Keratinocyte (primary cell): Measurements from ENCODE around the gene SPHK1.

Experiments
- EZH2 ChIP-seq: IDR thresholded peaks from one replicate; pipeline ENCODE4 v1.6.1; 2012; ENCODE audit warnings: inconsistent platforms, mild to moderate bottlenecking, low read length, moderate library complexity
- TF ChIP-seq, protein P1 (sequence below), 3 experiments: IDR thresholded peaks in 1 of 3; conservative IDR thresholded peaks in 1 of 3; optimal IDR thresholded peaks in 1 of 3; 2 replicates in 2 of 3; 3 replicates in 1 of 3; pipeline versions ENCODE3 to v1.5.1; 2011; ENCODE audit warnings: low read length in 3 of 3, mild to moderate bottlenecking in 3 of 3, moderate library complexity in 2 of 3, control low read depth in 1 of 3, inconsistent platforms in 1 of 3; ENCODE audit not compliant: insufficient read depth in 2 of 3; ENCODE audit errors: extremely low read depth in 1 of 3

DNA sequence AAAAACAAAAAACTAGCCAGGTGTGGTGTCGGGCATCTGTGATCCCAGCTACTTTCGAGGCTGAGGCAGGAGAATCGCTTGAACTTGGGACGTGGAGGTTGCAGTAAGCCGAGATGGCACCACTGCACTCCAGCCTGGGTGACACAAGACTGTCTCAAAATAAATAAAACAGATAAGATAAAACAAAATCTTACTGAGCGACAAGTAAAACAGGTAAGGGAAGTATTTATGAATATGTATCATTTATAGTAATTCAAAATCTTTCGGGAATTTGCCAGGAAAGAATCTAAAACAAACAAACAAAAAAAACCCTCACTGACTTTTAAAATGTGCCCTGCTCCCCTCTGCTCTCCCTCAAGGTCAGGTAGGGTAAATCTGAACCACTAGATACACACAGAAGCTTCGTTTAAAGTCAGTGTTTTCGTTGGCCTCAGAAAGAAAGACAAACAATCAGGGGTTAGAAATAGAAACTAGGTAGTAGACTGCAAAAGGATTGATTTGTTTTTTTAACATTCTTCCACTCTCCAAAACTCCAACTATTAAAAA, 32.8 kb upstream of the SPHK1 start:
- TF ChIP-seq, protein P1, sequence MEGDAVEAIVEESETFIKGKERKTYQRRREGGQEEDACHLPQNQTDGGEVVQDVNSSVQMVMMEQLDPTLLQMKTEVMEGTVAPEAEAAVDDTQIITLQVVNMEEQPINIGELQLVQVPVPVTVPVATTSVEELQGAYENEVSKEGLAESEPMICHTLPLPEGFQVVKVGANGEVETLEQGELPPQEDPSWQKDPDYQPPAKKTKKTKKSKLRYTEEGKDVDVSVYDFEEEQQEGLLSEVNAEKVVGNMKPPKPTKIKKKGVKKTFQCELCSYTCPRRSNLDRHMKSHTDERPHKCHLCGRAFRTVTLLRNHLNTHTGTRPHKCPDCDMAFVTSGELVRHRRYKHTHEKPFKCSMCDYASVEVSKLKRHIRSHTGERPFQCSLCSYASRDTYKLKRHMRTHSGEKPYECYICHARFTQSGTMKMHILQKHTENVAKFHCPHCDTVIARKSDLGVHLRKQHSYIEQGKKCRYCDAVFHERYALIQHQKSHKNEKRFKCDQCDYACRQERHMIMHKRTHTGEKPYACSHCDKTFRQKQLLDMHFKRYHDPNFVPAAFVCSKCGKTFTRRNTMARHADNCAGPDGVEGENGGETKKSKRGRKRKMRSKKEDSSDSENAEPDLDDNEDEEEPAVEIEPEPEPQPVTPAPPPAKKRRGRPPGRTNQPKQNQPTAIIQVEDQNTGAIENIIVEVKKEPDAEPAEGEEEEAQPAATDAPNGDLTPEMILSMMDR (optimal IDR thresholded peaks at IDR 0.05 in 1 of 3, IDR thresholded peaks at IDR 0.05 in 1 of 3, conservative IDR thresholded peaks at IDR 0.05 in 1 of 3; ENCODE audit: extremely low read depth in 1 of 3, insufficient read depth in 2 of 3, low read length in 3 of 3), result no peak
- TF ChIP-seq EZH2, result no peak
